SK-N-SH (cell line): ENCODE measurements around the gene EPB41L3. TPM values are rescaled to one million over a fixed set of nuclear protein-coding genes. Genes with fewer than 3 reads are reported as not detected.

Experiments used
- CTCF ChIA-PET: fragments of 300-600, 350-600 bp; formaldehyde crosslinking; extraction: SDS; loops from one replicate; lab custom pipeline; 2021; lab: Yijun Ruan, JAX
- POLR2A ChIA-PET: fragments of 350-600 bp; sonication (Branson Sonifier 250); formaldehyde crosslinking; extraction: SDS; loops from one replicate; lab custom pipeline; 2020; ENCODE audit warnings: antibody characterized with exemption, inconsistent platforms; lab: Yijun Ruan, JAX
- DNase-seq: peaks from one replicate; pipeline ENCODE4 v3.0.0; 2012
- H2AFZ ChIP-seq: fragments of 200-600 bp; sonication (generic); 2 replicates; pipeline ENCODE4 v1.8.1; 2016; ENCODE audit warnings: antibody characterized with exemption, mild to moderate bottlenecking, low read depth
- H3F3A ChIP-seq: fragments of 200-600 bp; sonication (generic); replicated peaks from 2 replicates; pipeline ENCODE3; 2016; ENCODE audit warnings: antibody characterized with exemption, mild to moderate bottlenecking; ENCODE audit not compliant: insufficient read depth
- H3K27ac ChIP-seq, 2 experiments: fragments of 200-500 bp in 1 of 2; fragments of 200-600 bp in 1 of 2; sonication (Bioruptor generic) in 1 of 2; sonication (generic), shearing (Covaris generic) in 1 of 2; 2 replicates each; pipeline versions ENCODE4 v1.5.1 to v1.6.1; 2014 to 2016; ENCODE audit warnings: low read depth in 2 of 2, inconsistent platforms in 1 of 2, low read length in 1 of 2, mild to moderate bottlenecking in 1 of 2, mixed read lengths in 1 of 2
- H3K27me3 ChIP-seq: fragments of 200-600 bp; sonication (generic), shearing (Covaris generic); 2 replicates; pipeline ENCODE4 v1.6.1; 2016; ENCODE audit warnings: mixed run types; ENCODE audit not compliant: insufficient read depth
- H3K36me3 ChIP-seq, 2 experiments: fragments of 200-500 bp in 1 of 2; fragments of 200-600 bp in 1 of 2; sonication (Bioruptor generic) in 1 of 2; sonication (generic) in 1 of 2; replicated peaks in 1 of 2; 2 replicates each; pipeline versions ENCODE3 to v1.5.1; 2014 to 2016; ENCODE audit warnings: low read length in 1 of 2, mild to moderate bottlenecking in 1 of 2; ENCODE audit not compliant: insufficient read depth in 2 of 2, control insufficient read depth in 1 of 2
- H3K4me1 ChIP-seq, 2 experiments: fragments of 200-500 bp in 1 of 2; fragments of 200-600 bp in 1 of 2; sonication (Bioruptor generic) in 1 of 2; sonication (generic), shearing (Covaris generic) in 1 of 2; 2 replicates each; pipeline versions ENCODE4 v1.5.1 to v1.6.1; 2014 to 2016; ENCODE audit warnings: low read depth in 1 of 2, low read length in 1 of 2, mixed run types in 1 of 2; ENCODE audit not compliant: insufficient read depth in 2 of 2, control insufficient read depth in 1 of 2
- H3K4me2 ChIP-seq: fragments of 200-600 bp; sonication (generic), shearing (Covaris generic); 2 replicates; pipeline ENCODE4 v1.6.1; 2017; ENCODE audit warnings: mixed run types
- H3K4me3 ChIP-seq, 2 experiments: fragments of 200-500 bp in 1 of 2; fragments of 200-600 bp in 1 of 2; sonication (Bioruptor generic) in 1 of 2; sonication (generic), shearing (Covaris generic) in 1 of 2; 2 replicates each; pipeline versions ENCODE4 v1.5.1 to v1.8.1; 2014 to 2016; ENCODE audit warnings: low read depth in 2 of 2, inconsistent platforms in 1 of 2, low read length in 1 of 2, mild to moderate bottlenecking in 1 of 2, mixed read lengths in 1 of 2, moderate library complexity in 1 of 2
- H3K79me2 ChIP-seq: fragments of 200-600 bp; sonication (generic); 2 replicates; pipeline ENCODE4 v1.8.1; 2017; ENCODE audit warnings: mild to moderate bottlenecking; ENCODE audit not compliant: insufficient read depth
- H3K9ac ChIP-seq: fragments of 200-600 bp; sonication (generic); 2 replicates; pipeline ENCODE4 v1.6.1; 2017; ENCODE audit warnings: mixed run types
- H3K9me2 ChIP-seq: fragments of 200-600 bp; sonication (generic); 2 replicates; pipeline ENCODE4 v1.6.1; 2017; ENCODE audit warnings: mixed run types
- H3K9me3 ChIP-seq: fragments of 200-600 bp; sonication (generic); 2 replicates; pipeline ENCODE4 v1.6.1; 2017; ENCODE audit warnings: mixed run types, mild to moderate bottlenecking, moderate library complexity
- H4K20me1 ChIP-seq: fragments of 200-600 bp; sonication (generic); 2 replicates; pipeline ENCODE4 v1.6.1; 2017; ENCODE audit warnings: mild to moderate bottlenecking, mixed run types; ENCODE audit not compliant: insufficient read depth
- CHD2 ChIP-seq: fragments of 150-350 bp; IDR thresholded peaks from 2 replicates; pipeline ENCODE4 v1.6.1; 2018; ENCODE audit warnings: low read length; ENCODE audit not compliant: partially characterized antibody
- EP300 ChIP-seq, 2 experiments: IDR thresholded peaks; 2 replicates each; pipeline versions ENCODE4 v1.4.0 to v1.6.1; 2012; ENCODE audit warnings: borderline replicate concordance in 1 of 2, low read depth in 1 of 2, low read length in 1 of 2
- EZH2phosphoT487 ChIP-seq: fragments of 200-600 bp; sonication (generic); IDR thresholded peaks from 2 replicates; pipeline ENCODE4 v1.6.1; 2017; ENCODE audit warnings: low read depth, mixed run types, mild to moderate bottlenecking, antibody characterized with exemption, moderate library complexity, borderline replicate concordance
- FOSL2 ChIP-seq: IDR thresholded peaks from 2 replicates; pipeline ENCODE4 v1.4.0; 2012; ENCODE audit warnings: low read depth, mild to moderate bottlenecking, moderate library complexity, borderline replicate concordance
- FOXJ3 ChIP-seq: sonication (generic); formaldehyde crosslinking; IDR thresholded peaks from 2 replicates; pipeline ENCODE4 v1.5.1; 2020; ENCODE audit warnings: mild to moderate bottlenecking, missing genetic modification reagents
- FOXM1 ChIP-seq: IDR thresholded peaks from 2 replicates; pipeline ENCODE4 v1.4.0; 2012; ENCODE audit warnings: low read depth, mild to moderate bottlenecking
- GABPA ChIP-seq: IDR thresholded peaks from 2 replicates; pipeline ENCODE4 v1.4.0; 2012; ENCODE audit warnings: low read depth, mild to moderate bottlenecking
- GATA2 ChIP-seq: sonication (generic); formaldehyde crosslinking; IDR thresholded peaks from 2 replicates; pipeline ENCODE4 v1.5.0; 2020; ENCODE audit warnings: mild to moderate bottlenecking, missing genetic modification reagents
- JUND ChIP-seq: IDR thresholded peaks from 2 replicates; pipeline ENCODE4 v1.4.0; 2012
- POLR2AphosphoS5 ChIP-seq: IDR thresholded peaks from 2 replicates; pipeline ENCODE4 v1.6.1; 2012; ENCODE audit warnings: low read depth, low read length
- RCOR1 ChIP-seq: fragments of 150-350 bp; IDR thresholded peaks from 2 replicates; pipeline ENCODE4 v1.6.1; 2017; ENCODE audit warnings: antibody characterized with exemption, low read length
- RFX5 ChIP-seq: IDR thresholded peaks from 2 replicates; pipeline ENCODE4 v1.6.1; 2012; ENCODE audit warnings: mild to moderate bottlenecking, improper control_type of control experiment, low read length
- SMC3 ChIP-seq: IDR thresholded peaks from 2 replicates; pipeline ENCODE4 v1.6.1; 2012; ENCODE audit warnings: low read depth, low read length, improper control_type of control experiment
- TAF1 ChIP-seq: IDR thresholded peaks from 2 replicates; pipeline ENCODE4 v1.6.1; 2012; ENCODE audit warnings: low read depth, mild to moderate bottlenecking, low read length, moderate library complexity, borderline replicate concordance
- TCF12 ChIP-seq: IDR thresholded peaks from 2 replicates; pipeline ENCODE4 v1.4.0; 2012
- TEAD4 ChIP-seq: IDR thresholded peaks from 2 replicates; pipeline ENCODE4 v1.4.0; 2012; ENCODE audit warnings: mild to moderate bottlenecking, borderline replicate concordance; ENCODE audit not compliant: insufficient read depth
- YY1 ChIP-seq: IDR thresholded peaks from 2 replicates; pipeline ENCODE4 v1.4.0; 2012; ENCODE audit warnings: low read depth, mild to moderate bottlenecking
- WGBS: methylation state at CpG from one replicate; pipeline ENCODE4 v1.1.6; 2017; ENCODE audit warnings: low lambda C conversion rate; 5-methylcytosine and 5-hydroxymethylcytosine counted together
- polyA plus RNA-seq, 3 experiments: library from polyadenylated mRNA; depleted of rRNA; stranded (reverse); fragments of >200 nt; gene quantifications; 2 replicates each; pipeline ENCODE4 v1.2.3, GENCODE V29; 2012
- TF ChIP-seq, protein P1 (sequence below): IDR thresholded peaks from 2 replicates; pipeline ENCODE4; 2012
- TF ChIP-seq, protein P2 (sequence below): fragments of 150-350 bp; IDR thresholded peaks from 2 replicates; pipeline ENCODE4 v1.6.1; 2016; ENCODE audit warnings: mild to moderate bottlenecking, low read depth, low read length

Gene EPB41L3
- polyA plus RNA-seq, 1 of the 3 experiments (the other 2 are of a cell fraction), result 0.15 TPM

- Histone ChIP-seq H3K4me1 (peaks cover 0 to 2% of the 10 kb centered on the region in 2 experiments; a peak in 1 of 4 replicates), H3K9ac (no peak overlapping the region), H3F3A (no peaks in the 10 kb centered on the region), H4K20me1 (no peaks in the 10 kb centered on the region), H3K9me2 (no peaks in the 10 kb centered on the region), H3K4me2 (no peak overlapping the region), H3K79me2 (no peaks in the 10 kb centered on the region), H3K4me3 (no peak overlapping the region), H2AFZ (no peak overlapping the region), H3K27ac (no peak overlapping the region), H3K9me3 (no peaks in the 10 kb centered on the region), H3K27me3 (no peaks in the 10 kb centered on the region), H3K36me3 (no peaks in the 10 kb centered on the region)
- CTCF ChIA-PET, result no interaction called here
- POLR2A ChIA-PET, result no interaction called here
- TF ChIP-seq POLR2AphosphoS5, result no peak
- TF ChIP-seq CHD2, result no peak
- no peak for TF ChIP-seq FOXJ3 (CRISPR knock-in tag)
- no peak for TF ChIP-seq YY1
- TF ChIP-seq TEAD4, result no peak
- no peak for TF ChIP-seq TCF12
- DNase-seq, result no peak
- WGBS, result 34% methylated on average over 2 of the region's 2 CpGs
Measured at GRCh38 chr18:5452943-5453443, 90.8 kb downstream of the EPB41L3 start.

- Histone ChIP-seq H3K4me3 (no peak overlapping the region), H3K9me3 (no peaks in the 10 kb centered on the region), H2AFZ (no peak overlapping the region), H3K27me3 (no peaks in the 10 kb centered on the region), H3K36me3 (no peaks in the 10 kb centered on the region), H3K9ac (no peak overlapping the region), H3K4me1 (peaks cover 0 to 2% of the 10 kb centered on the region in 2 experiments; a peak in 1 of 4 replicates), H3K27ac (no peak overlapping the region), H3K79me2 (no peaks in the 10 kb centered on the region), H3K9me2 (no peaks in the 10 kb centered on the region), H3F3A (no peaks in the 10 kb centered on the region), H4K20me1 (no peaks in the 10 kb centered on the region), H3K4me2 (no peak overlapping the region)
- ChIA-PET CTCF (no interaction called here), POLR2A (no interaction called here)
- no peak for DNase-seq
- TF ChIP-seq RCOR1 (no peak), GABPA (no peak), FOXM1 (no peak), TCF12 (no peak), FOSL2 (no peak), POLR2AphosphoS5 (no peak), TAF1 (no peak)
- TF ChIP-seq, protein P1, sequence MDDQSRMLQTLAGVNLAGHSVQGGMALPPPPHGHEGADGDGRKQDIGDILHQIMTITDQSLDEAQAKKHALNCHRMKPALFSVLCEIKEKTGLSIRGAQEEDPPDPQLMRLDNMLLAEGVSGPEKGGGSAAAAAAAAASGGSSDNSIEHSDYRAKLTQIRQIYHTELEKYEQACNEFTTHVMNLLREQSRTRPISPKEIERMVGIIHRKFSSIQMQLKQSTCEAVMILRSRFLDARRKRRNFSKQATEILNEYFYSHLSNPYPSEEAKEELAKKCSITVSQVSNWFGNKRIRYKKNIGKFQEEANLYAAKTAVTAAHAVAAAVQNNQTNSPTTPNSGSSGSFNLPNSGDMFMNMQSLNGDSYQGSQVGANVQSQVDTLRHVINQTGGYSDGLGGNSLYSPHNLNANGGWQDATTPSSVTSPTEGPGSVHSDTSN, result no peak
- 33% methylated on average over 9 of the region's 9 CpGs for WGBS
Measured at GRCh38 chr18:5451871-5452270, 91.9 kb downstream of the EPB41L3 start.

DNA sequence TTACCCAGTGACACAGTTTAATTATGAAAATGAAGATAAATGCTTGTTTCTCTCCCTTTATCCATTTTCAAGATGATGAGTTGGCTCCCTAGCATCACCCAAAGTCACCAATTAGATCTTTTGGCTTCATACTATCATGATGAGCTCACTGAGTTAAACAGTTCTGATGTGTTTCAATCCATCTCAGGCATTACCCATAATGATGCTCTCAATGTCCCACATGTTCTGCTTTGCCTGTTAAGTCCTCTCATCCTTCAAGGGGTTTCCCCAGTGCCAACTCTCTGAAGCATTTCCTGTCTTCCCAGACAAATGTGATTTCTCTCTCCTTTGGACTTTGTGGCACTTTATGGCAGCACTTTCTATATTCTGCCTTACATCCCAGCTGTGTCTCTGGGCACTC lies 92.6 kb downstream of the EPB41L3 start:
- no peak overlapping the region for H2AFZ ChIP-seq
- POLR2A ChIA-PET, result no interaction called here
- H3F3A ChIP-seq, result no peaks in the 10 kb centered on the region
- H3K36me3 ChIP-seq, result no peaks in the 10 kb centered on the region
- no peak overlapping the region for H3K9ac ChIP-seq
- no peaks in the 10 kb centered on the region for H3K9me3 ChIP-seq
- H3K79me2 ChIP-seq, result no peaks in the 10 kb centered on the region
- CTCF ChIA-PET, result interaction anchor here (1.1 kb wide), 1 partner anchor 77 kb away, joined by 3 read pairs; no protein-coding TSS in a partner anchor
- DNase-seq, result no peak
- H3K9me2 ChIP-seq, result no peaks in the 10 kb centered on the region
- no peak overlapping the region for H3K27ac ChIP-seq
- no peaks in the 10 kb centered on the region for H4K20me1 ChIP-seq
- H3K27me3 ChIP-seq, result no peaks in the 10 kb centered on the region
- H3K4me3 ChIP-seq, result no peak overlapping the region
- H3K4me2 ChIP-seq, result no peak overlapping the region
- no peaks in the 10 kb centered on the region for H3K4me1 ChIP-seq
- TF ChIP-seq, protein P2, sequence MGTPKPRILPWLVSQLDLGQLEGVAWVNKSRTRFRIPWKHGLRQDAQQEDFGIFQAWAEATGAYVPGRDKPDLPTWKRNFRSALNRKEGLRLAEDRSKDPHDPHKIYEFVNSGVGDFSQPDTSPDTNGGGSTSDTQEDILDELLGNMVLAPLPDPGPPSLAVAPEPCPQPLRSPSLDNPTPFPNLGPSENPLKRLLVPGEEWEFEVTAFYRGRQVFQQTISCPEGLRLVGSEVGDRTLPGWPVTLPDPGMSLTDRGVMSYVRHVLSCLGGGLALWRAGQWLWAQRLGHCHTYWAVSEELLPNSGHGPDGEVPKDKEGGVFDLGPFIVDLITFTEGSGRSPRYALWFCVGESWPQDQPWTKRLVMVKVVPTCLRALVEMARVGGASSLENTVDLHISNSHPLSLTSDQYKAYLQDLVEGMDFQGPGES, result no peak
- TF ChIP-seq TAF1 (no peak), CHD2 (no peak), EP300 (IDR thresholded peaks at IDR 0.05; ENCODE audit: borderline replicate concordance in 1 of 2, low read depth in 1 of 2, low read length in 1 of 2) (no peak), GATA2 (CRISPR knock-in tag) (no peak), GABPA (no peak), EZH2phosphoT487 (no peak), JUND (no peak), RFX5 (no peak), SMC3 (no peak)
